Psoas muscle (tissue), 8 donors: Measurements from ENCODE around the gene MTCH1. TPM values are rescaled to one million over a fixed set of nuclear protein-coding genes. Genes with fewer than 3 reads are reported as not detected.
A peak's percentile ranks its signal among the peaks of the same experiment; 100 is the strongest.

ENCODE experiments used
- ATAC-seq, 4 donors: fragments of 200-7000 bp; cut with Tn5 transposase; one replicate each; pipeline ENCODE4 v1.9.1; 2020; ENCODE audit warnings: moderate library complexity in 3 of 4, mild to moderate bottlenecking in 2 of 4
- DNase-seq, 2 donors: peaks; one replicate each; pipeline ENCODE4 v3.0.0-alpha.2; 2020
- H3K27ac ChIP-seq: fragments of 200-600 bp; one replicate; pipeline ENCODE4 v1.8.0; 2022
- H3K27me3 ChIP-seq, 3 donors: fragments of 200-600 bp in 1 of 3; one replicate each; pipeline versions ENCODE4 v1.6.1 to v1.8.0; 2013 to 2022; ENCODE audit warnings: low read length in 2 of 3, mild to moderate bottlenecking in 2 of 3, moderate library complexity in 1 of 3; ENCODE audit not compliant: insufficient read depth in 3 of 3
- H3K36me3 ChIP-seq, 2 donors: fragments of 200-600 bp in 1 of 2; one replicate each; pipeline versions ENCODE4 v1.6.1 to v1.8.0; 2013 to 2022; ENCODE audit warnings: low read depth in 1 of 2, mild to moderate bottlenecking in 1 of 2, moderate library complexity in 1 of 2; ENCODE audit not compliant: insufficient read depth in 1 of 2
- H3K4me1 ChIP-seq: fragments of 200-600 bp; one replicate; pipeline ENCODE4 v1.8.0; 2022
- H3K4me3 ChIP-seq: fragments of 200-600 bp; one replicate; pipeline ENCODE4 v1.8.0; 2022; ENCODE audit warnings: mild to moderate bottlenecking
- H3K9me3 ChIP-seq: fragments of 200-600 bp; one replicate; pipeline ENCODE4 v1.8.0; 2022
- WGBS, 3 donors: extraction: QIAGEN DNeasy Blood & Tissue Kit; methylation state at CpG; one replicate each; pipeline versions ENCODE4 v1.1.6 to v1.1.7; 2013; 5-methylcytosine and 5-hydroxymethylcytosine counted together
- intact Hi-C, 2 donors: fragments of 100-400 bp; cut with DNase I; formaldehyde crosslinking; loops; one replicate each; pipeline versions ENCODE4 v1.11.0 to v1.14.2; 2022
- polyA plus RNA-seq, 3 donors: library from polyadenylated mRNA; stranded (reverse); fragments of 200-250 nt; gene quantifications; one replicate each; pipeline ENCODE4 v1.2.3, GENCODE V29; 2013
- total RNA-seq, 4 donors: library from RNA; stranded (reverse); fragmentation: NEBNext Ultra II Directional in 2 of 4; extraction: Animal tissue kit (Norgen Biotek cat#: 25700) in 2 of 4; gene quantifications; one replicate each; pipeline versions ENCODE4 v1.2.1 to v1.2.4, GENCODE V29; 2021 to 2023
- TF ChIP-seq, protein P1 (sequence below): fragments of 200-600 bp; IDR thresholded peaks from one replicate; pipeline ENCODE4 v1.8.0; 2022; ENCODE audit warnings: antibody characterized with exemption
- donor health status: healthy with polysubstance abuse.
- donor health status: DM: no; HTN: no; CAD: no; lungs with moderate emphysema.
- donor health status: Bipolar disorder and iron deficiency.
- donor health status: healthy.
- donor health status: DM: yes; HTN: yes; CAD: no.
- donor health status: DM: no; HTN: no; CAD: no.
- donor health status: DM: no; HTN: no; CAD: no.
- donor health status: DM: yes; HTN: yes; CAD: no.

MTCH1 gene
- total and polyA plus RNA-seq, 7 donors = 74.6 to 230 (median 89.2) TPM

GRCh38 chr6:36933102-36933501 is 52.9 kb downstream of the MTCH1 start:
- Histone ChIP-seq H3K27ac (no peak overlapping the region), H3K9me3 (no peaks in the 10 kb centered on the region), H3K4me3 (no peak overlapping the region), H3K36me3 (no peaks in the 10 kb centered on the region), H3K27me3 (no peaks in the 10 kb centered on the region), H3K4me1 (peaks cover 21% of the 10 kb centered on the region)
- intact Hi-C loops = no loop called here
- ATAC-seq = no peak
- TF ChIP-seq, protein P1, sequence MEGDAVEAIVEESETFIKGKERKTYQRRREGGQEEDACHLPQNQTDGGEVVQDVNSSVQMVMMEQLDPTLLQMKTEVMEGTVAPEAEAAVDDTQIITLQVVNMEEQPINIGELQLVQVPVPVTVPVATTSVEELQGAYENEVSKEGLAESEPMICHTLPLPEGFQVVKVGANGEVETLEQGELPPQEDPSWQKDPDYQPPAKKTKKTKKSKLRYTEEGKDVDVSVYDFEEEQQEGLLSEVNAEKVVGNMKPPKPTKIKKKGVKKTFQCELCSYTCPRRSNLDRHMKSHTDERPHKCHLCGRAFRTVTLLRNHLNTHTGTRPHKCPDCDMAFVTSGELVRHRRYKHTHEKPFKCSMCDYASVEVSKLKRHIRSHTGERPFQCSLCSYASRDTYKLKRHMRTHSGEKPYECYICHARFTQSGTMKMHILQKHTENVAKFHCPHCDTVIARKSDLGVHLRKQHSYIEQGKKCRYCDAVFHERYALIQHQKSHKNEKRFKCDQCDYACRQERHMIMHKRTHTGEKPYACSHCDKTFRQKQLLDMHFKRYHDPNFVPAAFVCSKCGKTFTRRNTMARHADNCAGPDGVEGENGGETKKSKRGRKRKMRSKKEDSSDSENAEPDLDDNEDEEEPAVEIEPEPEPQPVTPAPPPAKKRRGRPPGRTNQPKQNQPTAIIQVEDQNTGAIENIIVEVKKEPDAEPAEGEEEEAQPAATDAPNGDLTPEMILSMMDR = no peak
- DNase-seq = no peak
- 86 to 90% (median 88%) methylated on average over 2 of the region's 2 CpGs for WGBS, 3 donors

DNA sequence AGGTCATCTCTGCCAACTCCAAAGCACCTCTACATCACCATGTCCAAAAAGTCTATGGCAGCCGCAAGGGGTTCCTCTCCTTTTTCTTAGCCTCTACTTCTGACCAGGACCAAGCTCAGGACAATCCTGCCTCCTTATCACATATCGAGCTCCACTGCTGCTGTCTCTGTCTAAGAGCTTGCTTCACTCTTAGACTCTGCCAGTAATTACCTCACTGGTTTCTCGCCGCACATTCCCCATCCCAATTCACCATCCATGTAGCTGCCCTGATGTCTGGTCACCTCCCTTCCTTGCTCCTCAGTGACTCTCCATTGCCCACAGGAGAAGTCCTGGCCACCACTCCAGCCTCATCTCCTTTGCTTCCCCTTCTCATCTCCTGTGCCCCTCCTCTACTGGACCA is 55.5 kb downstream of the MTCH1 start:
- H3K27ac ChIP-seq = no peak overlapping the region
- TF ChIP-seq, protein P1 = no peak
- H3K36me3 ChIP-seq = peaks cover 0 to 10% of the 10 kb centered on the region in 2 donors
- peaks cover 36% of the 10 kb centered on the region for H3K4me1 ChIP-seq
- ATAC-seq (no peak), DNase-seq (no peak)
- H3K9me3 ChIP-seq = no peaks in the 10 kb centered on the region
- H3K4me3 ChIP-seq = no peak overlapping the region
- WGBS, 3 donors = 70 to 92% (median 76%) methylated on average over 4 of the region's 4 CpGs
- H3K27me3 ChIP-seq = no peaks in the 10 kb centered on the region
- intact Hi-C loops = no loop called here

- ATAC-seq = peak in 3 of 4 donors; percentile 28 to 50 (median 46)
- Histone ChIP-seq H3K4me3 (no peak overlapping the region), H3K36me3 (peaks cover 5 to 19% of the 10 kb centered on the region in 2 donors), H3K9me3 (no peaks in the 10 kb centered on the region), H3K4me1 (peaks cover 36% of the 10 kb centered on the region), H3K27ac (peak overlapping the region; percentile 84), H3K27me3 (no peaks in the 10 kb centered on the region)
- intact Hi-C loops = loop anchor here (5.0 kb wide), 3 partner anchors 42 to 53 kb away; partner anchors contain the start of gene C6orf89 (in 1 of the 2)
- TF ChIP-seq, protein P1 = no peak
- WGBS, 3 donors = 18 to 32% (median 19%) methylated on average over 5 of the region's 5 CpGs
- no peak for DNase-seq
Measured at GRCh38 chr6:36929607-36930006, 56.4 kb downstream of the MTCH1 start.

GRCh38 chr6:36929152-36929551 is 56.8 kb downstream of the MTCH1 start:
- 47 to 68% (median 50%) methylated on average over 10 of the region's 10 CpGs for WGBS, 3 donors
- DNase-seq (no peak), ATAC-seq (peak in 2 of 4 donors; percentile 27 to 31)
- Histone ChIP-seq H3K4me1 (peaks cover 36% of the 10 kb centered on the region), H3K36me3 (peaks cover 5 to 23% of the 10 kb centered on the region in 2 donors), H3K4me3 (peak overlapping the region; percentile 26), H3K9me3 (no peaks in the 10 kb centered on the region), H3K27ac (peak overlapping the region; percentile 84), H3K27me3 (no peaks in the 10 kb centered on the region)
- TF ChIP-seq, protein P1 = no peak
- intact Hi-C loops = loop anchor here (5.0 kb wide), 3 partner anchors 42 to 53 kb away; partner anchors contain the start of gene C6orf89 (in 1 of the 2)

DNA sequence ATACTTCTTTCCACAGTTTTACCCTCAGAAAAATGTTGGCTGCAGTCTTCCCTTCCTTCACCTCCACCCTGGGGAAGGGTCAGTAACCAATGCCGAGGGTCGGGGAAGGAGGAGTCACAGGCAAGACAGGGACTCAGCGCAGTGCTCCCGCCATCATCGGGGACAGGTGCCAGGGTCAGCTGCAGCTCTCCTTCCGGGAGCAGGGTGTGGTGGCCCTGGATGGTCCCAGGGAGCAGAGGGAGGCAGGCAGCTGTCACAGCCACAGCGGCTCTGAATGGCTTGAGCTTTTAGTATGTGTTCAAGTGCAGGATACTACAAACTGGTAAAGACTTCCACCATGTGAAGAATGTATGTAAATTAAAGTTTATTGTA is 57.5 kb downstream of the MTCH1 start:
- Histone ChIP-seq H3K4me1 (peaks cover 36% of the 10 kb centered on the region), H3K27ac (peak overlapping the region; percentile 84), H3K9me3 (no peaks in the 10 kb centered on the region), H3K4me3 (peak overlapping the region; percentile 26), H3K27me3 (no peaks in the 10 kb centered on the region), H3K36me3 (peaks cover 5 to 29% of the 10 kb centered on the region in 2 donors)
- WGBS, 3 donors = 18 to 25% (median 19%) methylated on average over 7 of the region's 7 CpGs
- intact Hi-C loops = loop anchor here (5.0 kb wide), 3 partner anchors 41 to 54 kb away; partner anchors contain the start of gene C6orf89 (in 1 of the 2)
- TF ChIP-seq, protein P1 = no peak
- DNase-seq (peak; percentile 48 to 72), ATAC-seq (peak; percentile 58 to 79 (median 76))
